NB4 (cell line): ENCODE data around the gene ZMYM2.

Source experiments
- POLR2A ChIP-seq: IDR thresholded peaks from 2 replicates; pipeline ENCODE4 v1.6.1; 2011; ENCODE audit warnings: mild to moderate bottlenecking; ENCODE audit not compliant: insufficient read length; ENCODE audit errors: extremely low read depth
- TF ChIP-seq, protein P1 (sequence below): IDR thresholded peaks from one replicate; pipeline ENCODE4 v1.5.1; 2012; ENCODE audit warnings: low read depth, low read length

DNA sequence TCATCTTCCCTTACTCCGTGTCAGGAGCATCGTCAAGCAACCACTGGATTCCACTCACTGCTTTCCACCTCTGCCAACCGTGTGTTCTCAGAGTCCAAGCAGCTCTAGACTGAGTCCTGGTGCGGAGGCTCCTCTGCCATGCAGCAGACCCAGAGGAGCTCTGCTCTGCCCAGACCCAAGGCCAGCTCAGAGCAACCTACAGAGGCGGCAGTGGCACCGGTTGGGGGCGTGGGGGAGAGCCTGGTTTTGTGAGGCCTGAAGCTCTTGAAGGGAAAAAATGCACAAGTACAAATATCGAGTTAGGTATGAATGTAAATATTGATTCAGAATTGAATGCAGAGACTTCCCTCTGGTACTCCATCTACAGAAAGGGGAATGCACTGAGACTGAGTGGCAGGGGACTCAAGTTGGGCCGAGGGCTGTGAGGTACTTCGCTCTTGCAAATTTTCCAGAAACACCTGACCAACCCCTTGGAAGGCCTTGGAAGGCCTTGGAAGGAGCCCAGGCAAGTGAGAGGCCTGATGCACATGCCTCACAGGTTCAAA is 155.6 kb downstream of the ZMYM2 start:
- TF ChIP-seq, protein P1, sequence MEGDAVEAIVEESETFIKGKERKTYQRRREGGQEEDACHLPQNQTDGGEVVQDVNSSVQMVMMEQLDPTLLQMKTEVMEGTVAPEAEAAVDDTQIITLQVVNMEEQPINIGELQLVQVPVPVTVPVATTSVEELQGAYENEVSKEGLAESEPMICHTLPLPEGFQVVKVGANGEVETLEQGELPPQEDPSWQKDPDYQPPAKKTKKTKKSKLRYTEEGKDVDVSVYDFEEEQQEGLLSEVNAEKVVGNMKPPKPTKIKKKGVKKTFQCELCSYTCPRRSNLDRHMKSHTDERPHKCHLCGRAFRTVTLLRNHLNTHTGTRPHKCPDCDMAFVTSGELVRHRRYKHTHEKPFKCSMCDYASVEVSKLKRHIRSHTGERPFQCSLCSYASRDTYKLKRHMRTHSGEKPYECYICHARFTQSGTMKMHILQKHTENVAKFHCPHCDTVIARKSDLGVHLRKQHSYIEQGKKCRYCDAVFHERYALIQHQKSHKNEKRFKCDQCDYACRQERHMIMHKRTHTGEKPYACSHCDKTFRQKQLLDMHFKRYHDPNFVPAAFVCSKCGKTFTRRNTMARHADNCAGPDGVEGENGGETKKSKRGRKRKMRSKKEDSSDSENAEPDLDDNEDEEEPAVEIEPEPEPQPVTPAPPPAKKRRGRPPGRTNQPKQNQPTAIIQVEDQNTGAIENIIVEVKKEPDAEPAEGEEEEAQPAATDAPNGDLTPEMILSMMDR = no peak
- TF ChIP-seq POLR2A = no peak
